ENCODE data around the gene AQP5. TPM values are rescaled to one million over a fixed set of nuclear protein-coding genes. Genes with fewer than 3 reads are reported as not detected.
"Not testable (repeated sequence)": the region's sequence is repeated elsewhere in the genome, so short reads cannot be mapped to it uniquely, and the experiment has no call there.

Gene AQP5
- total RNA-seq, 2 experiments from 2014 or later, result not detected

GRCh38 chr12:49987625-49988303 is 26.1 kb downstream of the AQP5 start:
- ATAC-seq (no peak), DNase-seq (no peak)
- Mint-ChIP-seq H3K27ac (no peak overlapping the region), H3K36me3 (ENCODE audit: low read depth) (peaks cover 33% of the 10 kb centered on the region), H3K4me1 (ENCODE audit: low read depth) (peaks cover 4% of the 10 kb centered on the region), H3K9me3 (no peaks in the 10 kb centered on the region), H3K27me3 (no peaks in the 10 kb centered on the region), H3K4me3 (no peak overlapping the region)
- no peak for TF ChIP-seq CTCF (IDR thresholded peaks at IDR 0.05)
- ChIA-PET CTCF (interaction anchor here (7.3 to 10.4 kb wide), 2 partner anchors 20 to 21 kb away, joined by 53 to 106 read pairs; no protein-coding TSS in a partner anchor), POLR2A (no interaction called here)
- intact Hi-C loops (cut with micrococcal nuclease), result no loop called here

GRCh38 chr12:49989400-49989799 is 27.7 kb downstream of the AQP5 start:
- H3K27ac Mint-ChIP-seq; H3K4me1 Mint-ChIP-seq (ENCODE audit: low read depth); POLR2A ChIA-PET; intact Hi-C loops (cut with micrococcal nuclease); DNase-seq; H3K27me3 Mint-ChIP-seq; ATAC-seq; H3K4me3 Mint-ChIP-seq; H3K9me3 Mint-ChIP-seq: not testable (repeated sequence)
- H3K36me3 Mint-ChIP-seq (ENCODE audit: low read depth), result peaks cover 44% of the 10 kb centered on the region
- CTCF ChIA-PET, result interaction anchor here (2.2 to 7.3 kb wide), 3 partner anchors 21 to 81 kb away, joined by 5 to 53 read pairs (median 5); no protein-coding TSS in a partner anchor

GRCh38 chr12:49990273-49990672 is 28.6 kb downstream of the AQP5 start:
- POLR2A ChIA-PET, result interaction anchor here (1.0 kb wide), 1 partner anchor 27 kb away, joined by 3 read pairs; no protein-coding TSS in a partner anchor
- Mint-ChIP-seq H3K36me3 (ENCODE audit: low read depth) (peaks cover 48% of the 10 kb centered on the region), H3K27me3 (no peaks in the 10 kb centered on the region), H3K9me3 (no peaks in the 10 kb centered on the region), H3K4me1 (ENCODE audit: low read depth) (peaks cover 4% of the 10 kb centered on the region), H3K4me3 (no peak overlapping the region), H3K27ac (no peak overlapping the region)
- DNase-seq, result no peak
- TF ChIP-seq CTCF (IDR thresholded peaks at IDR 0.05), result no peak
- ATAC-seq, result no peak
- intact Hi-C loops (cut with micrococcal nuclease), result no loop called here
- CTCF ChIA-PET, result interaction anchor here (1.7 to 7.3 kb wide), 4 partner anchors 22 to 85 kb away, joined by 4 to 53 read pairs (median 5); no protein-coding TSS in a partner anchor

GRCh38 chr12:49998453-49998852 is 36.8 kb downstream of the AQP5 start:
- POLR2A ChIA-PET, result interaction anchor here (1.1 kb wide), 1 partner anchor 9 kb away, joined by 4 read pairs; no protein-coding TSS in a partner anchor
- H3K4me1 Mint-ChIP-seq (ENCODE audit: low read depth), result no peaks in the 10 kb centered on the region
- no peak overlapping the region for H3K4me3 Mint-ChIP-seq
- intact Hi-C loops (cut with micrococcal nuclease), result no loop called here
- CTCF ChIA-PET, result interaction anchor here (0.9 to 1.2 kb wide), 2 partner anchors 31 to 39 kb away, joined by 3 read pairs; no protein-coding TSS in a partner anchor
- no peaks in the 10 kb centered on the region for H3K9me3 Mint-ChIP-seq
- no peak for TF ChIP-seq CTCF (IDR thresholded peaks at IDR 0.05)
- ATAC-seq, result no peak
- no peaks in the 10 kb centered on the region for H3K27me3 Mint-ChIP-seq
- no peak overlapping the region for H3K27ac Mint-ChIP-seq
- H3K36me3 Mint-ChIP-seq (ENCODE audit: low read depth), result peaks cover 45% of the 10 kb centered on the region
- no peak for DNase-seq

GRCh38 chr12:50003595-50003994 is 41.9 kb downstream of the AQP5 start:
- CTCF ChIA-PET, result interaction anchor here (0.9 to 4.4 kb wide), 5 partner anchors 26 to 71 kb away, joined by 3 to 20 read pairs (median 7); no protein-coding TSS in a partner anchor
- H3K27me3 Mint-ChIP-seq, result no peaks in the 10 kb centered on the region
- DNase-seq (no peak), ATAC-seq (no peak)
- TF ChIP-seq CTCF (IDR thresholded peaks at IDR 0.05), result no peak
- intact Hi-C loops (cut with micrococcal nuclease), result no loop called here
- peaks cover 4% of the 10 kb centered on the region for H3K4me1 Mint-ChIP-seq (ENCODE audit: low read depth)
- H3K4me3 Mint-ChIP-seq, result no peak overlapping the region
- POLR2A ChIA-PET, result interaction anchor here (1.2 to 1.5 kb wide), 3 partner anchors 10 to 399 kb away, joined by 4 read pairs; no protein-coding TSS in a partner anchor
- H3K9me3 Mint-ChIP-seq, result no peaks in the 10 kb centered on the region
- no peak overlapping the region for H3K27ac Mint-ChIP-seq
- H3K36me3 Mint-ChIP-seq (ENCODE audit: low read depth), result peaks cover 39% of the 10 kb centered on the region
